ENCODE measurements around the gene MS4A6A. TPM values are rescaled to one million over a fixed set of nuclear protein-coding genes. Genes with fewer than 3 reads are reported as not detected.
"Not testable (repeated sequence)": the region's sequence is repeated elsewhere in the genome, so short reads cannot be mapped to it uniquely, and the experiment has no call there.

The MS4A6A gene
- total RNA-seq, 4 donors from 2014 or later: 4.6 to 26.6 (median 18.8) TPM

DNA sequence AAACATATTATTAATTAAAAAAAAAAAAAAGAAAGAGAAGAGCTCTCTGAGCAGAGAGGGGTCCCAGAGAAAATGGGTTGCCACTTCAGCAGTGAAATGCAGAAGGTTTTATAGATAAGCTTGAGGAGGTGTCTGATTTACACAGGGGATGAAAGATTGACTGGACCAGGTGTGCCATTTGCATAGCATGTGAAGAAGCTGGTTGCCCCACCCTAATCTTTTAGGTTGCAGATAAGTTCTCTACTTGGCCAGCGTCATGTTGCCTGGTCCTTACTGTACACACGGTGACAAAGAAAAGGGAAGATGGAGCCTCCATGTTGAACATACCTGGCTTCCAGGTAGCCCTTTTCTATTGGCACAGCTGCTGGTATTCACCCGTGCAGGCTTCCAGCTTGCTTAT, 53.0 kb downstream of the MS4A6A start:
- no peak for TF ChIP-seq CTCF (IDR thresholded peaks at IDR 0.05 in 4 of 5, conservative IDR thresholded peaks at IDR 0.05 in 1 of 5)
- TF ChIP-seq POLR2A (IDR thresholded peaks at IDR 0.05): no peak
- Histone ChIP-seq H3K36me3 (no peaks in the 10 kb centered on the region), H3K9me3 (no peaks in the 10 kb centered on the region), H3K27ac (no peak overlapping the region), H3K4me1 (no peaks in the 10 kb centered on the region), H3K4me3 (no peak overlapping the region), H3K27me3 (no peaks in the 10 kb centered on the region)
- ATAC-seq: no peak
- intact Hi-C loops (cut with DNase I; ENCODE audit: low total_unique reads): no loop called here
- no peak for DNase-seq
- in situ Hi-C loops (cut with MboI; ENCODE audit: low sequenced_read_pairs in 4 of 4): no loop called here

GRCh38 chr11:60128866-60129265, 54.0 kb downstream of the MS4A6A start:
- ATAC-seq; H3K9me3 ChIP-seq; H3K27me3 ChIP-seq; H3K4me1 ChIP-seq; H3K4me3 ChIP-seq; H3K27ac ChIP-seq; DNase-seq; H3K36me3 ChIP-seq; in situ Hi-C loops (cut with MboI; ENCODE audit: low sequenced_read_pairs in 4 of 4); intact Hi-C loops (cut with DNase I; ENCODE audit: low total_unique reads): not testable (repeated sequence)

- in situ Hi-C loops (cut with MboI; ENCODE audit: low sequenced_read_pairs in 4 of 4): no loop called here
- H3K27ac ChIP-seq: no peak overlapping the region
- H3K4me1 ChIP-seq: no peaks in the 10 kb centered on the region
- ATAC-seq (no peak), DNase-seq (no peak)
- H3K27me3 ChIP-seq: no peaks in the 10 kb centered on the region
- intact Hi-C loops (cut with DNase I; ENCODE audit: low total_unique reads): no loop called here
- H3K4me3 ChIP-seq: no peak overlapping the region
- no peak for TF ChIP-seq POLR2A (IDR thresholded peaks at IDR 0.05)
- no peak for TF ChIP-seq CTCF (IDR thresholded peaks at IDR 0.05 in 4 of 5, conservative IDR thresholded peaks at IDR 0.05 in 1 of 5)
- H3K9me3 ChIP-seq: no peaks in the 10 kb centered on the region
- no peaks in the 10 kb centered on the region for H3K36me3 ChIP-seq
Measured at GRCh38 chr11:60128376-60128775, 54.5 kb downstream of the MS4A6A start.

DNA sequence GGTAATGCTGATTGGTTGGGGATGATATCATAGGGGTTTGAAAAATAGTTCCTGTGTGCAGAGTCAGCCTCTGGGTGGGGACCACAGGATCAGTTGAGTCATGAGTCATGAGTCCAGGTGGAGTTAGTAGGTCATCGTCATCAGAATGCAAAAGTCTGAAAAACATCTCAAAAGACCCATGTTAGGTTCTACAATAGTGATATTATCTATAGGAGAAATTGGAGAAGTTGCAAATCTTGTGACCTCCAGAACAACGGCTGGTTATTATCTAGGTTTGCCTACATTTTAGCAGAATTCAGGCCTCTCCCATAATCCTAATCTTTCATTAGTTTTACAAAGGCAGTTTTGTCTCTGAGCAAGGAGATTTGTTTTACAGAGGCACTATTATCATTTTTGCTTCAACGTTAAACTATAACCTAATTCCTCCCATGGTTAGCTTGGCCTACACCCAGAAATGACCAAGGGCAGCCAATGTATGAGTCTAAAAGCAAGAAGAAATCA, 55.5 kb downstream of the MS4A6A start:
- no peaks in the 10 kb centered on the region for H3K4me1 ChIP-seq
- no peaks in the 10 kb centered on the region for H3K9me3 ChIP-seq
- intact Hi-C loops (cut with DNase I; ENCODE audit: low total_unique reads): no loop called here

DNA sequence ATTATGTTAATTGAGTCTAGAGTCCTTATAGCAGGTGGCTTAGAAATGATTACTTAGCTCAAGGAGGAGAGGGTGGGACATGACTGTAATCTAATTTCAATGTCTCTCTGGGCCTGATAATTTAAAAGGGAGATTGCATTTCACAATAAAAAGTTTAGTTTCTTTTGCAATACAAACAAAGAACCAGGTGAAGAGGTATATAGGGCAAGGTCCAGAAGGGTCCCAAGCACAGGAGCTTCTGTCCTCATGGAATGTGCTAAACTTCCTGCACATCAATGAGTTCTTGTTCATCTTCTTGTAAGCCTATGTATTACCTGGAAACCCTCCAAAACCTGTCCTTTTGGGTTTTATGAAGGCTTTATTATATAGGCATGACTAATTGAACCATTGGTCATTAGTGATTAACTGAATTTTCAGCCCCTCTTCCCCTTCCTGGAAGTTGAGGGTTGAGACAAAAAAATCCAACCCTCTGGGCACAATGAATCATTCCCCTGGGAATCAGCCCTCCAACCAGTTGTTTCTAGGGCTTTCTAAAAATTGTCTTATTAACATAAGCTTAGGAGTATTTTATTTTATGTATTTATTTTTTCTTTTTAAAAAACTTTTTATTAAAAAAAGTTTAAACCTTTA, 56.8 kb downstream of the MS4A6A start:
- intact Hi-C loops (cut with DNase I; ENCODE audit: low total_unique reads): no loop called here
- no peaks in the 10 kb centered on the region for H3K9me3 ChIP-seq
- ATAC-seq (no peak), DNase-seq (no peak)
- TF ChIP-seq POLR2A (IDR thresholded peaks at IDR 0.05) (no peak), CTCF (IDR thresholded peaks at IDR 0.05 in 4 of 5, conservative IDR thresholded peaks at IDR 0.05 in 1 of 5) (no peak)
- no peak overlapping the region for H3K27ac ChIP-seq
- no peaks in the 10 kb centered on the region for H3K36me3 ChIP-seq
- H3K27me3 ChIP-seq: no peaks in the 10 kb centered on the region
- no peaks in the 10 kb centered on the region for H3K4me1 ChIP-seq
- in situ Hi-C loops (cut with MboI; ENCODE audit: low sequenced_read_pairs in 4 of 4): no loop called here
- H3K4me3 ChIP-seq: no peak overlapping the region

More for the DNA sequence above, 55.5 kb downstream of the MS4A6A start:
- in situ Hi-C loops (cut with MboI; ENCODE audit: low sequenced_read_pairs in 4 of 4): no loop called here
- no peak for DNase-seq
- no peaks in the 10 kb centered on the region for H3K36me3 ChIP-seq
- no peak overlapping the region for H3K27ac ChIP-seq
- no peak for ATAC-seq
- TF ChIP-seq POLR2A (IDR thresholded peaks at IDR 0.05): no peak
- no peak for TF ChIP-seq CTCF (IDR thresholded peaks at IDR 0.05 in 4 of 5, conservative IDR thresholded peaks at IDR 0.05 in 1 of 5)
- no peak overlapping the region for H3K4me3 ChIP-seq
- no peaks in the 10 kb centered on the region for H3K27me3 ChIP-seq
